ENCODE data around the gene BFSP2. TPM values are rescaled to one million over a fixed set of nuclear protein-coding genes. Genes with fewer than 3 reads are reported as not detected.

Gene BFSP2
- total and polyA plus RNA-seq, 2 donors (not counting 3 experiments of a cell fraction or from before 2014, with no cell fraction given), result not detected

DNA sequence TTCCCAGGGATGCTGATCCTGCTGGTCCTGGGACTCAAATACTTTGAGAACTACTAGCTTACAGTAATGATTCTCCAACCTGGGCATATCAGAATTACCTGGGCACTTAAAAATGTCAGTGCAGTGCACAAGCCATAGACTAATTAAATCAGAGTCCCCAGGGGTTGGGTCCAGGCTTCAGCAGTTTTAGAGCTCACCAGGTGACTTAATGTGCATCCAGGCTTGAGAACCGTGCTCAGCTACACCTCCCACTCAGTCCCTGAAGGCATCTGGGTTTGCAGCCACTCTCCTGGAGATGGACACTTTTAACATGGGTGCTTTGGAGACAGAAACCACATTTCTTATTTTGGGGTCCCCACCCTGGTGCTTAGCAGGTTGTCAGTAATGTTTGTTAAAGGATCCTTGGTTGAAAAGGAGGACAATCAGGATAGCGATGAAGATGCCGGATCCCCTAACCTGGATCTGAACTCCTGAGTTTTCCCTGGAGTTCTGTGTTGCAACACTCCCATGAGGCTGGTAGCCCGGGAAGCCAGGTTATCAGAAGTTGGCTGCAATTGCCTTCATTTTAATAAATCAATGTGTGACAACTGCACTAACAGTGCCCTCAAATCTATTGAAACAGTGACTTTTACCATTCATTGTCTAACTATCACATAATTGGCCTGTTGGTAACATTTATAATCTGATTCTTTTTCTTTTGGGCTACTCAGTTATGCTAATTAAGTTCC lies 48.1 kb downstream of the BFSP2 start:
- no TSS peak for BruUV-seq (replicated peaks)
- H3K79me2 ChIP-seq (ENCODE audit: control insufficient read depth, insufficient read depth, low read length), result no peaks in the 10 kb centered on the region
- DNase-seq (ENCODE audit: low read depth, low spot score) (no peak), FAIRE-seq (no peak)
- H3K27me3 ChIP-seq (ENCODE audit: control insufficient read depth in 2 of 2, insufficient read depth in 2 of 2, low read length in 2 of 2), result peaks cover 18 to 21% of the 10 kb centered on the region in 2 experiments
- ChIA-PET POLR2A (no interaction called here), CTCF (interaction anchor here (1.0 kb wide), 1 partner anchor 24 kb away, joined by 4 read pairs; no protein-coding TSS in a partner anchor)
- H3K4me3 ChIP-seq (replicated peaks in 1 of 3; ENCODE audit: insufficient read depth in 1 of 3, low read depth in 1 of 3, low read length in 3 of 3), result no peak overlapping the region
- H3K27ac ChIP-seq (ENCODE audit: insufficient read depth, low read depth, low read length), result no peak overlapping the region
- no peaks in the 10 kb centered on the region for H3K36me3 ChIP-seq (ENCODE audit: control insufficient read depth in 2 of 2, extremely low read depth in 1 of 2, insufficient read depth in 2 of 2, low read length in 2 of 2)
- no peaks in the 10 kb centered on the region for H3K9me1 ChIP-seq (replicated peaks; ENCODE audit: control insufficient read depth, extremely low read depth, insufficient read depth, low read length)
- dilution Hi-C loops (cut with MboI; ENCODE audit: extremely low pct_ligation_motif_present, low sequenced_read_pairs), result no loop called here
- H4K20me1 ChIP-seq (replicated peaks; ENCODE audit: control insufficient read depth, extremely low read depth, insufficient read depth, low read length), result no peaks in the 10 kb centered on the region
- H3K4me1 ChIP-seq (ENCODE audit: control insufficient read depth, extremely low read depth, insufficient read depth, low read length), result no peaks in the 10 kb centered on the region
- H3K9me3 ChIP-seq (replicated peaks; ENCODE audit: control insufficient read depth, insufficient read depth, low read length), result no peaks in the 10 kb centered on the region
- H3K9ac ChIP-seq (replicated peaks; ENCODE audit: extremely low read depth, insufficient read depth, low read length), result no peak overlapping the region
- no peak overlapping the region for H3K4me2 ChIP-seq (ENCODE audit: insufficient read depth, low read length)
- intact Hi-C loops (cut with micrococcal nuclease), result no loop called here
- no peak for TF ChIP-seq EZH2 (IDR thresholded peaks at IDR 0.05; ENCODE audit: borderline replicate concordance, low read depth, low read length, severe bottlenecking)
- no peak for TF ChIP-seq MYC (IDR thresholded peaks at IDR 0.05; ENCODE audit: low read depth, low read length)
- TF ChIP-seq POLR2A (IDR thresholded peaks at IDR 0.05; ENCODE audit: low read depth, low read length), result no peak
- TF ChIP-seq POLR2AphosphoS5 (IDR thresholded peaks at IDR 0.05; ENCODE audit: insufficient read depth, low read depth, low read length), result no peak
- TF ChIP-seq JUN (IDR thresholded peaks at IDR 0.05; ENCODE audit: borderline replicate concordance, insufficient read depth, insufficient read length, low read depth), result no peak
- TF ChIP-seq, protein P1, sequence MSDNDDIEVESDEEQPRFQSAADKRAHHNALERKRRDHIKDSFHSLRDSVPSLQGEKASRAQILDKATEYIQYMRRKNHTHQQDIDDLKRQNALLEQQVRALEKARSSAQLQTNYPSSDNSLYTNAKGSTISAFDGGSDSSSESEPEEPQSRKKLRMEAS (IDR thresholded peaks at IDR 0.05; ENCODE audit: insufficient read depth, insufficient read length), result no peak
- TF ChIP-seq GATA2 (IDR thresholded peaks at IDR 0.05; ENCODE audit: insufficient read depth, insufficient read length, low read depth, low read length), result no peak
- TF ChIP-seq, protein P2, sequence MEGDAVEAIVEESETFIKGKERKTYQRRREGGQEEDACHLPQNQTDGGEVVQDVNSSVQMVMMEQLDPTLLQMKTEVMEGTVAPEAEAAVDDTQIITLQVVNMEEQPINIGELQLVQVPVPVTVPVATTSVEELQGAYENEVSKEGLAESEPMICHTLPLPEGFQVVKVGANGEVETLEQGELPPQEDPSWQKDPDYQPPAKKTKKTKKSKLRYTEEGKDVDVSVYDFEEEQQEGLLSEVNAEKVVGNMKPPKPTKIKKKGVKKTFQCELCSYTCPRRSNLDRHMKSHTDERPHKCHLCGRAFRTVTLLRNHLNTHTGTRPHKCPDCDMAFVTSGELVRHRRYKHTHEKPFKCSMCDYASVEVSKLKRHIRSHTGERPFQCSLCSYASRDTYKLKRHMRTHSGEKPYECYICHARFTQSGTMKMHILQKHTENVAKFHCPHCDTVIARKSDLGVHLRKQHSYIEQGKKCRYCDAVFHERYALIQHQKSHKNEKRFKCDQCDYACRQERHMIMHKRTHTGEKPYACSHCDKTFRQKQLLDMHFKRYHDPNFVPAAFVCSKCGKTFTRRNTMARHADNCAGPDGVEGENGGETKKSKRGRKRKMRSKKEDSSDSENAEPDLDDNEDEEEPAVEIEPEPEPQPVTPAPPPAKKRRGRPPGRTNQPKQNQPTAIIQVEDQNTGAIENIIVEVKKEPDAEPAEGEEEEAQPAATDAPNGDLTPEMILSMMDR (IDR thresholded peaks at IDR 0.05; ENCODE audit: extremely low read depth in 1 of 2, insufficient read depth in 1 of 2, low read depth in 1 of 2, low read length in 2 of 2), result no peak
- no peak for TF ChIP-seq FOS (IDR thresholded peaks at IDR 0.05; ENCODE audit: borderline replicate concordance, insufficient read depth, low read length)
- no peak overlapping the region for H2AFZ ChIP-seq (ENCODE audit: low read depth, low read length)
